ENCODE data around the gene GRAMD4. TPM values are rescaled to one million over a fixed set of nuclear protein-coding genes. Genes with fewer than 3 reads are reported as not detected.
"Not testable (repeated sequence)": the region's sequence is repeated elsewhere in the genome, so short reads cannot be mapped to it uniquely, and the experiment has no call there.

The GRAMD4 gene
- total RNA-seq, 2 donors from 2014 or later: 118 to 141 TPM

- no peak overlapping the region for H3K4me3 ChIP-seq
- no peaks in the 10 kb centered on the region for H3K9me3 ChIP-seq
- peaks cover 5% of the 10 kb centered on the region for H3K36me3 ChIP-seq
- TF ChIP-seq, protein P1, sequence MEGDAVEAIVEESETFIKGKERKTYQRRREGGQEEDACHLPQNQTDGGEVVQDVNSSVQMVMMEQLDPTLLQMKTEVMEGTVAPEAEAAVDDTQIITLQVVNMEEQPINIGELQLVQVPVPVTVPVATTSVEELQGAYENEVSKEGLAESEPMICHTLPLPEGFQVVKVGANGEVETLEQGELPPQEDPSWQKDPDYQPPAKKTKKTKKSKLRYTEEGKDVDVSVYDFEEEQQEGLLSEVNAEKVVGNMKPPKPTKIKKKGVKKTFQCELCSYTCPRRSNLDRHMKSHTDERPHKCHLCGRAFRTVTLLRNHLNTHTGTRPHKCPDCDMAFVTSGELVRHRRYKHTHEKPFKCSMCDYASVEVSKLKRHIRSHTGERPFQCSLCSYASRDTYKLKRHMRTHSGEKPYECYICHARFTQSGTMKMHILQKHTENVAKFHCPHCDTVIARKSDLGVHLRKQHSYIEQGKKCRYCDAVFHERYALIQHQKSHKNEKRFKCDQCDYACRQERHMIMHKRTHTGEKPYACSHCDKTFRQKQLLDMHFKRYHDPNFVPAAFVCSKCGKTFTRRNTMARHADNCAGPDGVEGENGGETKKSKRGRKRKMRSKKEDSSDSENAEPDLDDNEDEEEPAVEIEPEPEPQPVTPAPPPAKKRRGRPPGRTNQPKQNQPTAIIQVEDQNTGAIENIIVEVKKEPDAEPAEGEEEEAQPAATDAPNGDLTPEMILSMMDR (IDR thresholded peaks at IDR 0.05): no peak
- H3K9ac ChIP-seq (ENCODE audit: low read depth in 2 of 2, low read length in 2 of 2): no peak overlapping the region
- intact Hi-C loops (cut with DNase I): no loop called here
- peak overlapping the region; percentile 35 for H3K27ac ChIP-seq
- DNase-seq: no peak
- peaks cover 6% of the 10 kb centered on the region for H3K4me1 ChIP-seq
- no peaks in the 10 kb centered on the region for H3K27me3 ChIP-seq
Measured at GRCh38 chr22:46641811-46642266, 21.7 kb downstream of the GRAMD4 start.

- H3K4me3 ChIP-seq; H3K27me3 ChIP-seq; H3K27ac ChIP-seq; DNase-seq; H3K36me3 ChIP-seq; H3K9ac ChIP-seq (ENCODE audit: low read depth in 2 of 2, low read length in 2 of 2); H3K9me3 ChIP-seq; intact Hi-C loops (cut with DNase I): not testable (repeated sequence)
- H3K4me1 ChIP-seq: peaks cover 13% of the 10 kb centered on the region
Measured at GRCh38 chr22:46642840-46643480, 22.8 kb downstream of the GRAMD4 start.

DNA sequence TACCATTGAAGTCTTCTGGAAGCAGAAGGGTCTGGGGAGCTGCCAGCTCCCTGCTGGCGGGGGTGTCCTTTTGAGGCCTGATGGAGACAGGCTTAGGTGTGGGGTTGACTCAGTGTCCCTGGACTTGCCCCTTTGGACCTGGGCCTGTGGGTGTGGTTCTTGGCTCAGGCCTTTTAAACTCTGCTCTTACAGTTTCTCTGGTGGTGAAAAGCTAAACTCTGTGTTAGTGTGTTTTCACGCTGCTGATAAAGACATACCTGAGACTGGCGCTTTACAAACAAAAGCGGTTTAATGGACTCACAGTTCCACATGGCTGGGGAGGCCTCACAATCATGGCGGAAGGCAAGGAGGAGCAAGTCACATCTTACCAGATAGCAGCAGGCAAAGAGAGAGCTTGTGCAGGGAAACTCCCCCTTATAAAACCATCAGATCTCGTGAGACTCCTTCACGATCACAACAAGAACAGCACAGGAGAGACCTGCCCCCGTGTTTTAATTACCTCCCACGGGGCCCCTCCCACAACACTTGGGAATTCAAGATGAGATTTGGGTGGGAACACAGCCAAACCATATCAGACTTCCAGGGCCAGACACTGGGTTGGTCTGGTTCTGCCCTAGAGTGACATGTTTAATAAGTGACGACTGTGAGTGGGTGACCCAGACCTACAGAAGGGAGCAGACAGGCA lies 26.5 kb downstream of the GRAMD4 start:
- Histone ChIP-seq H3K36me3 (no peaks in the 10 kb centered on the region), H3K9me3 (no peaks in the 10 kb centered on the region), H3K27ac (peak overlapping the region; percentile 59), H3K4me1 (peaks cover 18% of the 10 kb centered on the region), H3K4me3 (no peak overlapping the region), H3K27me3 (no peaks in the 10 kb centered on the region), H3K9ac (ENCODE audit: low read depth in 2 of 2, low read length in 2 of 2) (no peak overlapping the region)
- intact Hi-C loops (cut with DNase I): no loop called here
- DNase-seq: peak; percentile 73
- TF ChIP-seq, protein P1 (IDR thresholded peaks at IDR 0.05): no peak

GRCh38 chr22:46648225-46648820 lies 28.1 kb downstream of the GRAMD4 start:
- H3K27me3 ChIP-seq; H3K36me3 ChIP-seq; H3K9me3 ChIP-seq; H3K9ac ChIP-seq (ENCODE audit: low read depth in 2 of 2, low read length in 2 of 2); DNase-seq; H3K27ac ChIP-seq; H3K4me3 ChIP-seq; intact Hi-C loops (cut with DNase I): not testable (repeated sequence)
- peaks cover 24% of the 10 kb centered on the region for H3K4me1 ChIP-seq

DNA sequence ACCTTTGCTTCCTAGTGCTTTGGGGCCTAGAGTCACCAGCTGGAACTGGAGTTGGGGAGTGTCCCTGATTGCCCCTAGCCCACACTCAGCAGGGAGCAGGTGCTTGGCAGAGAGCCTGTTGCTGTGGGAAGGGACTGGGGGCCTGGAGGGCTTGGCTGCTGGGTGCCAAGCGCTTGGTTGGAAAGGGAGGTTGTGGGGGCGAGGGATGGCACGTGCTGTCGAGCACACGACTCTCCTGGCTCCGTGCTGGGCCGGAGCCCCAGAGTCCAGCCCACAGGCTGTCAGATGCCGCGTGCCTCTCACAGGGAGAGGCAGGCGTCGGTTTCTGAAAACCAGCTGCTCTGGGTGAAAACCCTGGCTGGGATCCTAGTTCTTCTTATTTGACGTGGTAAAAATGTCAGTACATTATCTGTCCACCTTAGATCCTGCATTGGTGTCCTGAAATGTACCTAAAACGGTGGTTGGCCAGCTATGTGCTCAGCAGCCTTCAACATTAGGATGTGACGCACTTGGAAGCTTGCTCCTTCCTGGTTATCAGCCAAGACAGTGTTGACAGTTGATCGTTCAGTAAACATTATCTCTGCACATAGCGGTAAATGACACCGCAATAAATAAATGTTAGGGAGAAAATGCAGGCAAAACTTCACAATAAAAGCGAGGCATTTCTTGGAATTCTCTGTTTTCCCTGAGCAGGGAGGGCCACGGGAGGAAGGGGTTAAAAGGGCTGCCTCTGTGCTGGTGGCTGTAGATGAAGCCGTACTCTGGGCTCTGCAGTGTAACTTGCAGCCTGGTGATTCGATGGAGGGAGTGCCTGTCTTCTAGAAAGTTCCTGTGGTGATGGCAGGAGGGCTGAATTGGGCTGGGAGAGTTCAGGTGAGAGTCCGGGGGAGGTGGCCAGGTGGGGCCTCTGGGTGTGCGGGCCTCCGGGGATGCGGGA lies 29.2 kb downstream of the GRAMD4 start:
- DNase-seq: no peak
- Histone ChIP-seq H3K27ac (peak overlapping the region; percentile 0), H3K4me3 (no peak overlapping the region), H3K4me1 (peaks cover 24% of the 10 kb centered on the region), H3K36me3 (no peaks in the 10 kb centered on the region), H3K27me3 (no peaks in the 10 kb centered on the region), H3K9me3 (no peaks in the 10 kb centered on the region), H3K9ac (ENCODE audit: low read depth in 2 of 2, low read length in 2 of 2) (peak overlapping the region in 1 of 2 donors; percentile 37)
- TF ChIP-seq, protein P1 (IDR thresholded peaks at IDR 0.05): no peak
- intact Hi-C loops (cut with DNase I): no loop called here
